SKM-1 (cell line): ENCODE results near the gene DNAJC16.
"Not testable (repeated sequence)": the region's sequence is repeated elsewhere in the genome, so short reads cannot be mapped to it uniquely, and the experiment has no call there.

Source experiments
- DNase-seq: peaks from one replicate; lab custom pipeline; 2025; ENCODE audit not compliant: unreplicated experiment; lab: John Stamatoyannopoulos, UW

Gene DNAJC16

DNA sequence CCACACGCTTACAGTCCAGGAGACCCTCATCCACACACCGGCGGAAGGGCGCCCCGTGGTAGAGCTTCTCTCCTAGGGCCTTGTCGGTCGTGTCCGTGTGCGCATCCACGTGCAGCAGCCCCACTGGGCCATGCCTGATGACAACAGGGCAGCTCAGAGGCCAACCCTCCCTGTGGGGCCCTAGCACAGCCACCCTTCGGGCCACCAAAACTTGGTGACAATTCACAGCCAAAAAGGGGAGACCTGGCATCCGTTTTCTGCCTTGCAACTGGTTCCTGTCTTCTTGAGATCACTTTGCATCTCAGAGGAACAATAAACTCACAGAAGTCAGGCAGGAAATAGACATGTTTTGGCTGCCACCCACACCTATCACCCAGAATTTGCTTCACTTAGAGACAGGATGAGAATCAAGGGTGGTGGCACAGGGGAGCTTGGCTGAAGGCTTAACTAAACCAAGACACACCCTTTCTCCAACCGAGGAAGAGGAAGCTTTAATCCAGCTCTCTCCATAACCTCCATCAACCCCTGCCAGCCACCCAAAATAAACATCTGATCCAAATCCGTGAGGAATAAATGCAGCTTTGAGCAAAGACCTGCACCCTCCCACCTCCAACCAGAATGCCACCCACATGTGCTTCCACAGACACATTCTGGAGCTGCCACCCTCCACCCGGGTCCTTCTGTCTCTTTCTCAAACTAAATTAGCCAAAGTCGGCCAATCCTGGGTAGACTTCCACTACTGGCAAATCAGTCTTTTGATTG is 52.5 kb downstream of the DNAJC16 start:
- no peak for DNase-seq

DNA sequence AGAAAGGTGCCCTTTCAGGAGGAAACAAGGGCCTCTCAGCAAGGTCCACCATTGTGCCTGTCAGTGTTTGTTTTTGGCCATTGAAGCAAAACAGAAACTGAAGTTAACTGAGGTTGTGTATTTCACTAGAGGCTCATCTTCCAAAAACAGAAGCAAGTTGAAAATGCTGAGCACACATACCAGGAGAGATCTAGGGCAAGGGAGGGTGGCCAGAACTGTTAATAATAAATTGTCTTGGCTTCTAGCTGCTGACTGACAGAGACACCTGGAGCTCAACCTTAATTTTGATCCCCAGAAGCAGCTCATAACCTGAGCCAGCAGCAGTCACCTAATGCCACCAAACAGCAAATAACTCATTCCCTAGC is 53.0 kb downstream of the DNAJC16 start:
- no peak for DNase-seq

DNA sequence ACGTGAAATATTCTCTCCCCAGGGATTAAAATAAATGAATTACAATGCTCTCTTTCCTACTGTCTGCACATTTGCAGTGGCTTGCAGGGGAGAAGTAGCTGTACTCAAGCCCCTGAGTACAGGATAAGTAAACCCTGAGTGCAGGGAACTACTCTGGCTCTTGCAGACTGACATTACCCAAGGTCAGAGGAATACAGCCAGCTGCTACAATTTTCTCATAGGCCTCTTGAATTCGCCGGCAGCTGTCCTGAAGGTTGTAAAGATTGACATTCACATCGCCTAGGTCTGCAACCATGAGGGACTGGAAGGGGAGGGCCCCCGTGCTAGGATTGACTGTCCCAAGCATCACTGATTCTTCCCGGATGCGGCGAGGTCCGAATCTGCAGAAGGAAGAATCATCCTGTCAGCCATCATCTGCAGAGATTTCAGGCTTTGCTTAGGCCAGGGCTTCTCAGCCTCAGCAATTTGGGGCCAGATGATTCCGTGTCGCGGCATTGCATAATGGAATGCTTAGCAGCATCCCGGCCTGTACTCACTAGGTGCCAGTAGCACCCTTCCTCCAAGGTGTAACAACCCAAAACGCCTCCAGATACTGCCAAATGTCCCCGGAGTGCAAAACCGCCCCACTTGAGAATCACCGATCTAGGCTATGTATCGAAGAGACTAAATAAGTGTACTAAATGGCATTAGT is 56.5 kb downstream of the DNAJC16 start:
- no peak for DNase-seq

DNA sequence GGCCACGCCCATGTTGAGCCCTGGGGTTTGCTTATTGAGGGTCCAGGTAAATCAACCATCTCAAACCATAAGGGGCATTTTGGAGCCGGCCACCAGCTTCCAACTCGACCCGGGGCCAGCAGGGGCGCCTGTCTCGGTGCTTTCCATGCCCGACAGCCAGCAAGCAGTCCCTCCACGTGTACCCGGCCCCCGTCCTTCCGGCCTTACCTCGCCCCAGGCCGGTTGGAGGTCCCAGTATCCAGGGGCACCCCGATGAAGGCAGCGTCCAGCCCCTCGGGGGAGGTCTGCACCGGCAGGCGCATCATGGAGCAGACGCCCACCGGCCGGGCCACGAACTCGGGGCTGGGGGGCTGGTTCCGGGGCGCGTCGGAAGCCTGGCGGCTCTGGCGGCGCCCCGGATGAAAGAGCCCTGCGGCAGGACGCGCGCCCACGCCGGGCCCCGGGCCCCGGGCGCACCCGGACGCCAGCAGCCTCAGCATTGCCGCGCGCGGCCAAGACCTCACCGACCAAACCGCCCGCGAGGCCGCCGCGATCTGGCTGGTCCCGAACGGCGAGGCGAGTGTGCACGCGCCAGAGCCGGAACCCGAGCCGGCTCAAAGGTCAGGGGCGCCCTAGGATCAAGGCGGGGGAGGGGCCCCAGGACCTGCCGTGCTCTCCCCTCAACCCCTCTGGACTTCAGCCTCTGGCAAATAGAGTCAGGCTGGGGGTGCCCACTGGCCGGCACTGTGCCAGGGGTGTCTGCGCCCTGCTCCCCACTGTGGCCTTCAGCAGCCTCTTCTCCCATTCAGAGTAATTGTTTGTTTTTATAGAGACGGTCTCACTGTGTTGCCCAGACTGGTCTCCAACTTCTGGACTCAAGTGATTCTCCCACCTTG is 58.1 kb downstream of the DNAJC16 start, which contains the start of gene AGMAT:
AGMAT (minus strand) TSS at position 563 of the 875 bp plus-strand sequence; CDS start at position 479, 84 bp downstream.
- no peak for DNase-seq

DNA sequence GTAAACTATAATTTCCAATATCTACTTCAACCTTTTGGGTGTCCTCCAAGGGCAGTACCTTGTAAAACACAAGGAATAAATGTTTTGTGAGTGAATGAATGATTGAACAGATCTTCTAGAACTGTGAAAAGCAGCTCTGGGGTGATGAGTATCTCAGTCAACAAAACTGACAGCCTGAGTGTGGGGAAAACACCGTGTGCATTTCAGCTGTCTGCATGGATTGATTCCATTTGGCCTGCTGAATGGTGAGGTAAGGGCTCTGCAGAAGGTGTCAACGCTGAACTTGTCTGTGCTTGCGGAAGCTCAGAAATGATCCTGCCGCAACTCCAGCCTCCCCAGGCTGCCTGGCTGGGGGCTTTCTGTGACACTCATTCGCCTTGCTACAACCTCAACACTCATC is 65.6 kb downstream of the DNAJC16 start:
- DNase-seq = no peak

DNA sequence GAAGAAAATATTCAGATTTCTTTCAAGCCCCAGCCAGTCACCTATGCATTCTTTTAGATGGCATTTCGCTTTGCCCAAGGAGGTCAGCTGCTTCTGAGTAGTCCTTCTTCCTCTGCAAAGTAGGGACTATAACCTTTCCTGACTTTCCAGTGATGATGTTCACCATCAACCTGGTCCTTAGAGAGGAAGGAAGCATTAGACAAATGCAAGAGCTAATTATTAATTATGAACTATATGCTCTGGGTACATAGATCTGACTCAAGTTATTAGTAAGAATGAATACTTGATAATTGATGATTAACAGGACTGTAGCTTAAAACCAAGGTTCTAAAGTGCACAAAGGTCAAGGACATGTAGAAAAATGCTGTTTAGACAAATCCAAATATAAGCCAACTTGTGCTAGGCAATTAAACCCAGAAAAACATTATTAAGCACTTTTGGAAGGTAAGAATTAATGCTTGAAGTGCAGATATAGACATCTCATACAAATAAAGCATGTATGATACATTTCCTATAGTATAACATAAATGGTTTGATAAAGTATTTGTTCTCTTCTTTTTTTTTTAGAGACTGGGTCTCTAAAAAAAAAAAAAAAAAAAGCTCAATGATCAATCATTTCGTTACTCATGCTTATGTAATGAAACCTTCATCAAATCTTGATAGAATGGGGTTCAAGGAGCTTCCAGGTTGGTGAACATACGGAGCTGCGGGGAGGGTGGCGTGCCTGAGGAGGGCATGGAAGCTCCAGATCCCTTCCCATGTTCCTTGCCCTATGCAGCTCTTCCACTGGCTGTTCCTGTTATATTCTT is 69.4 kb downstream of the DNAJC16 start:
- DNase-seq = no peak

DNA sequence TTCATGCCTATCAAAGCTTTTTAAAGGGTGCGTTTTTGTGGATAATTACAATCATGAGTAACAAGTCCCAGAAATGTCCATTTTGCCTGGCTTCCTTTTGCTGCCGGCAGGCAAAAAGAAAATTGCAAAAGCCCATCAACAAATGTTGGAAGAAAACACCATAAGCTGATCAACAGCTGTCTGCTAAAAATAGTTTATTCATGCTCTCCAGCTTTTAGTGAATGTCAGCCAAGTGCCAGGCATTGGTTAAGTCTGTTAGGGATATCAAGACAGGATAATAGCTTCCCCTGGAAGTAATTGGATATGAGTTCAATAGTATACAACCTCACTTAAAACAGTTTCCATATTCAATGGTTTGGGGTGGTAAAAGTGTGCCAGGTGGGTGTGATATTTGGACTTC is 71.8 kb downstream of the DNAJC16 start:
- no peak for DNase-seq

DNA sequence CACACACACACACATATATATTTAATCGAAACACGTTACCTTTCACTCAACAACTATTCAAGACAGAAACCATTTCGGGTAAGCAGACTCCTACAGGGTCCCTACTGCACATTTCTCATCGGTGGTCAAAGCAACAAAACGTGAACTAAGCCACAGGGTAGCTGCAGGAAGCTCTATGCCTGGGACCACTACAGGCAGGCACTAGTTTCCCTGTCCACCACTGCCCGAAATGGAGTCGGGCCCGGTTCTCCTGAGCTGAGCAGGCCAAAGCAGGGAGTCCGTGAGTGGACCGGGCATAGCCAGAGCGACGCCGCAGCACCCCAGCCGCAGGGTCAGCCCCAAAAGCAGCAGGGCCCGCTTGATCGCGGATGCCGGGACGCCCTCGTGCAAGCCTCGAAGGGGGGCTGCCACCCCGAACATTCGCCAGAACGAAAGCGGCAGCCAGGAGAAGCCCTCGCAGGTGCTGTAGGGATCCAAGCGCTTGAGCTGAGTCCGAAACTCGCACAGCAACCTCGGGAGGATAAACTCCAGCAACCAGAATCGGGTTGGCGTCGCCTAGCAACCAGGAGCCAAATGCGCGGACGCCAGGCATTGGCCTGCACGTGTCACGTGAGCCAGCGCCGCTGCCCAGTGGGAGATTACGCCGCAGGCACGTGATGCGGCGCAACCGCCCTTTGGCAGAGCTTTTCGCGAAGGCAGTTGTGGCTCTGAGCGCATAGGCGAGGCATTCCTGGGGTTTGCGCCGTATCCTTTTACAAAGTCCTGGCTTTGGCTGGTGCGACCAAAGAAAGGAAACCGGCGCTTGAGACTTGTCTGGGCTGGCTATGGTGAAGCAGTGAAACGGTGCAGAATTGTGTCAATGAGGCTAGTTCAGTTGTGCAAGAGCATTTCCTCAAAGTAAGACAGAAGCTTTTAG is 76.7 kb downstream of the DNAJC16 start:
- peak; percentile 91 for DNase-seq

DNA sequence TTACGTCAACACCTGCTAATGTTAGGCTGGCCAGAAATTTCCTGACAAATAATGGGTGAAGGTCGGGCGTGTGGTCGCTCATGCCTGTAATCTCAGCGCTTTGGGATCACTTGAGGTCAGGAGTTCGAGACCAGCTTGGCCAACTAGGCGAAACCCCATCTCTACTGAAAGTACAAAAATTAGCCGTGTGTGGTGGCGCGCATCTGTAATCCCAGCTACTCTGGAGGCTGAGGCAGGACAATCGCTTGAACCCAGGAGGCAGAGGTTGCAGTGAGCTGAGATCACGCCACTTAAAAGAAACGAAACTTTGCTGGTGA is 77.3 kb downstream of the DNAJC16 start:
- DNase-seq = not testable (repeated sequence)

DNA sequence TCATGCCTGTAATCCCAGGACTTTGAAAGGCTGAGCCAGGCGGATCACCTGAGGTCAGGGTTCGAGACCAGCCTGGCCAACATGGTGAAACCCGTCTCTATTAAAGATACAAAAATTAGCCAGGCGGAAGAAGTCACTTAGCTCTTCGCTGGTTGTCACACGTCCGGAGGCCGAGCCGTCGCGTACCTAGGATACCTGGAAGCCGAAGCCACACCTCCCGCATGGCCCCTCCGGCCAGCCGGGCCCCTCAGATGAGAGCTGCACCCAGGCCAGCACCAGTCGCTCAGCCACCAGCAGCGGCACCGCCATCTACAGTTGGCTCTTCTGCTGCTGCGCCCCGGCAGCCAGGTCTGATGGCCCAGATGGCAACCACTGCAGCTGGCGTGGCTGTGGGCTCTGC is 77.8 kb downstream of the DNAJC16 start:
- DNase-seq = not testable (repeated sequence)

DNA sequence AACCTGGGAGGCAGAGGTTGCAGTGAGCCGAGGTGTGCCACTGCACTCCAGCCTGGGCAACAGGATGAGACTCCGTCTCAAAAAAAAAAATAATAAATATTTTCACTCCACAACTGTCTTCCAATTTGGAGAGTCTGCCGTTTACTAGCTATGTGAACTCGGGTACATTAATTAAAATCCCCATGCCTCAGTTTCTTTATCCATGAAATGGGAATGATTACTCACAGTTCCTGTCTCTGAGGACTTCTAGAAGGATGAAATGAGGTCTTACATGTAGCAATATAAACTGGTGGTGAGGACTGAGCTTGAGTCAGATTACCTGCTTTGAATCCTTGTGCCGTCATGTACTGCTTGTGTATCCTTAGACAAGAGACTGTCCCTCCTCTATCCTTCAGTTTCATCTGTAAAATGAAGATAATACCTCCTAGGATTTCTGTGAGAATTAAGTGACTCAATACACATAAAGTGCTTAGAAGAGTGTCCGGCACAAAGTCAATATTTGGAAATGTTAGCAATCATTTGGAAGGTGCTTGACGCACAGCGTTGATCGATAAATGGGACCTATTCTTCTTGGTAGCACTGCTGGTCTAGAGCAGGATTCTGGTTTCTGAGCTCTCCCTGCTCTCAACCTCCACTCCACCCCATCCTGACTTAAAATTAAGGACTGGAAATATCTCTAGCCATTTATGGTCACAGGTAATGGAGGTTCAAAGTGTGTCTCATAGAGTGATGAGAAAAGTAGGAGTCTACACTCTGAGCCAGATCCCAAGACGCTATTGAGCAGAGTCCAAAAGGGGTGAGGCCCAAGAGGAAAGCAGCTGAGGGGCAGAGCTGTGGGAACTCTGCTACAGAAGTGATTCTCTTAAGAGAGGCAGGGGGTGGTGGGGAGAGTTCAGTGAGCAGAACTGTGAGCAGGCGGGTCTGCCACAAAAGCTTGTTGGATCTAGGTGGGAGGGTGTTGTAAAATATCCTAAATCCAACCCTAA is 79.0 kb downstream of the DNAJC16 start:
- no peak for DNase-seq

DNA sequence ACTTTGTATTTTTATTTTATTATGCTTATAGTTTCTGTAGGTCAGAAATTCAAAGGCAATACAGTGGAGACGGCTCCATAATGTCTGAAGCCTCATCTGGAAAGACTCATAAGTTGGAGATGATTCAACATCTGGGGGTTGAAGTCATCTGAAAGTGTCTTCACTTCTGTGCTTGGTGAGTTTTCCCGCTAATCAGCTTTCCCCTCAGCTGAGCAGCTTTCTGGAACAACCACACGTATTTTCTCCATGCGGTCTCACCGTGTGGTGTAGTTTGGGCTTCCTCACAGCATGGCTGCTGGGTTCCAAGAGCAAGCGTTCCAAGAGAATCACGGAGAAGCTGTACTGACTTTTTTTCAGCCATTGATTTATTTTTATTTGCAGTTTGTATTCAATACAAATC is 83.0 kb downstream of the DNAJC16 start:
- DNase-seq = no peak

DNA sequence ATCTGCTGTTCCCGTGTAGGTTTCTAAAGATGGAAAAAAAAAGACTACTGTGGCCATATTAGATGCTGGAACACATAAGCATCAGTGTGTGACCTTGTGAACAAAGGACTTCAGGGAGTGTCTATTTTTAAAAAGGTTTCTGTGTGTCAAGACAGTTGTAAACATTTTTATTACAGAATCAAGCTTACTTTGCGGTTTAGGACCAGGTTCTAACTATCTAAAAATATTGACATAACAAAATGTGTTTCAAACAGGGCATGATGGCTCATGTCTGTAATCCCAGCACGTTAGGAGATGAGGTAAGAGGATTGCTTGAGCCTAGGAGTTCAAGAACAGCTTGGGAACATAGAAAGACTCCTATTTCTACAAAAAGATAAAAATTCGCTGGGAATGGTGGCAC is 83.5 kb downstream of the DNAJC16 start:
- DNase-seq = no peak

DNA sequence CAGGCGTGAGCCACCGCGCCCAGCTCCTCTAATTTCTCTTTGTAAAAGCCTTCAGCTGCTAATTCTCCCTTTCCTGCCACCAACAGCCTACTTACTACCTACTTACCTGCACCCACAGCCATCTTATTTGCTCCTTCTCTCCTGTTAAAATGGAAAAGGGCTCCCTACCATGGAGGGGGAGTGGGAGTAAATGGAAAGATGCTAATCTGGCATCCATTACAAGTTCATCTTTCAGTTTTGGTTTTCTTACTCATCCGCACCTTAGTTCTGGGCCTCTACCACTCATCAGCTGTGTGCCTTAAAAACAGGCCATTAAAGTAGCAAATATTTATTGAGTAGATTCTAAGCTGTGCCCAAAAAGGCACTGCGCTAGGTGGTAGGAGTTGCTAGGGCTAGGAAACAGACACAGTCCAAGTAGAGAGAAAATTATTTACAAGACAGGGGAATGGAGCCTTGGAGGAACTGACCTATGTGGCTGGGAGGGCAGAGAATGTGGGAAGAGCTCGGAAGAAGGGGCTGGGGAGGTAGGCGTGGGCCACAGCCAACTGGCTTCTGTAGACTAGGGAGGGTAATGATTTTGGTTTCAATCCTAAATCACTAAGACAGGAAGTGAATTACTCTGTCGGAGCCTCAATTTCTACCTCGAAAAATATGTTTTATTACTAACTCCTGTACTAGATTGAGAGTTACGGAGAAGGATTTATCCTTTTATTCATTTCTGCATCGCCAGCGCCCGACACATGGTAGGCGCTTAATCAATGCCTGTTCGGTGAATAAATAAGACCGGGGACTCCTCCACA is 89.9 kb downstream of the DNAJC16 start:
- no peak for DNase-seq

DNA sequence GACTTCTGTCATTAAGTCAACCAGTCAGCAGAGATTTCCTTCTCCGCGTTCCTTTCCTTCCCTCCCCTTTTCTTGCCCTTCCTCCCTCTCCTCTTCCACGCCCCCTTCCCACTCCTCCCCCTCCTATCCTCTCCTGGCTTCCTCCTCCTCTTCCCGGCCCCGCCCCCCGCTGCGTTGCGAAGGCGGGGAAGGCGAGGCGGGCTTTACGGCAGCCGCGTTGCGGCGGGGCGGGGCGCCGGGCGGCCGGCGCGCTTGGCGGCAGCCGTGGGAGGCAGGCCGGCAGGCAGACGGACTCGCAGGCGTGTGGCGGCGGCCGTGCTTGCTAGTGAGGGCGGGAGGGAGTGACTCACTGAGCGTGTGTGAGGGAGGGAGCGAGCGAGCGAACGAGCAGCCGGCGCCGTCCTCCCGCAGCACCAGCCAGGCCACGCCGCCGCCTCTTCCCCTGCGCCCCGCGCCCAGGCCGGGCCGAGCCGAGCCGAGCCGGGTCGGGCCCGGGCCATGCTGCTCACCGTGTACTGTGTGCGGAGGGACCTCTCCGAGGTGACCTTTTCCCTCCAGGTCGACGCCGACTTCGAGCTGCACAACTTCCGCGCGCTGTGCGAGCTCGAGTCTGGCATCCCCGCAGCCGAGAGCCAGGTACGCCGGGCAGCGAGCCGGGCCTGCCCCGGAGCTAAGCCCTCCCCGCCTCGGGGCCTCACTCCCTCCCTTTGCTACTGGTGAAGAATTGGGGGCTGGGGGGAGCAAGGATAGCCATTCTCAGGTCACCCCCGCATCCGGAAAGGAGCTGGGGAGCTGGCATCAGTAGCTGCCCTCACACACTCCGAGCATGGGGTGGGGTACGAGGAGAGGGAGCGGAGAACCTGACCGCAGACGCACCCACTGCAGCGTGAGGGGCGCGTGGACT is 90.8 kb downstream of the DNAJC16 start, which contains the start of gene DDI2:
DDI2 (plus strand) TSS at position 286 of the 904 bp plus-strand sequence; CDS start at position 499, 213 bp downstream.
- DNase-seq = peak; percentile 92

DNA sequence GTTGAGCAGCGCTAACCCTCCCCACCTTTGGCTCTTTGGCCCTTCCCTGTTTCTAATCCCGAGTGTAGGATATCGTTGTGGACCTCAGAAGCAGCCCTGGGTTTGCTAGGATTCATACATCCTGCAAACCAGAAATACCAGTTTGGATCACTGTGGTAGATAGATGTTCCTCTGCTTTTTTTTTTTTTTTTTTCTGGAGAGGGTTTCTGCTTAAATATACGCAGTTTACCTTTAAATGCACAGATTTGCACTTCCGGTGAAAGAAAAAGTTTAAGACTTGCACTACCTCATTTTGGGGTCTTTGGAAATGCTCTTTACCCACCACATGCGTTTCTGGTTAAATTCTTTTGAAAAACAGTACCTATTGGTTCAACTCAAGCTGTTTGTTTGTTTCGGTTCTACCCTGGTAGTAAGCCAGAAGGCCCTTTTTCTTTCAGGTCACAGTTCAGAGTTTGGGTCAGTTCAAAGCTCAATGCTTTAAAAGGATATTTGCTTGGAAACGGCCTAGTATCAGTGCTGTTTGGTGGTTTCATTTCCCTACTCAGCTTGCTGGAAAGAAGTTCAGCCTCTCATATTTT is 91.5 kb downstream of the DNAJC16 start:
- DNase-seq = no peak
